ENCODE data around the gene HIRA. TPM values are rescaled to one million over a fixed set of nuclear protein-coding genes. Genes with fewer than 3 reads are reported as not detected.
"Not testable (repeated sequence)": the region's sequence is repeated elsewhere in the genome, so short reads cannot be mapped to it uniquely, and the experiment has no call there.

HIRA gene
- total RNA-seq, 4 donors from 2014 or later = 24.9 to 104 (median 31.8) TPM

DNA sequence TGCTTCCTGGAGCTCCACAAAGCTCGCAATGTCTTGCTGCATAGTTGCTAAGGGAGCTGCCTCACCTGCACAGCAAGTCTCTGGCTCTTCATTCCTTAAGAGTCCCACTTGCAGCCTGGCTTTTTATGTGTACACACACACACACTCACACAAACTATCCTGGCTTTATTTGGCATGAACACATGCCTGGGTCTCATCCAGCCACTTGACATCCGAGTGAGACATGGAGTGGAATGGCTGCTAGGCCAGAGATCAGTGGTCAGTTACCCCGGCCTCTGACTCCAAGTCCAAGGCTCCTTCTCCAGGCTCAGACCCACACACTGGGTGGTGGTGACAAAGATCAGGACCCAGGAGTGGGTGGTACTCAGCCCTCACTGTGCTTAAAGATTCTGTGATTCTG lies 102.1 kb downstream of the HIRA start:
- H3K27ac ChIP-seq = no peak overlapping the region
- no peak for TF ChIP-seq POLR2A (IDR thresholded peaks at IDR 0.05)
- TF ChIP-seq CTCF (IDR thresholded peaks at IDR 0.05) = no peak
- no peaks in the 10 kb centered on the region for H3K27me3 ChIP-seq
- no peak for DNase-seq
- H3K36me3 ChIP-seq = peaks cover 0 to 50% (median 0%) of the 10 kb centered on the region in 3 donors
- H3K4me1 ChIP-seq = no peaks in the 10 kb centered on the region
- no peak overlapping the region for H3K4me3 ChIP-seq
- peaks cover 0 to 4% (median 2%) of the 10 kb centered on the region in 4 donors for H3K9me3 ChIP-seq

GRCh38 chr22:19325296-19325948 lies 106.1 kb downstream of the HIRA start:
- no peak for DNase-seq
- no peak overlapping the region for H3K4me3 ChIP-seq
- H3K36me3 ChIP-seq = peaks cover 0 to 13% (median 0%) of the 10 kb centered on the region in 3 donors
- no peaks in the 10 kb centered on the region for H3K27me3 ChIP-seq
- H3K27ac ChIP-seq = no peak overlapping the region
- H3K4me1 ChIP-seq = no peaks in the 10 kb centered on the region
- TF ChIP-seq CTCF (IDR thresholded peaks at IDR 0.05) (no peak), POLR2A (IDR thresholded peaks at IDR 0.05) (no peak)
- H3K9me3 ChIP-seq = no peaks in the 10 kb centered on the region

- DNase-seq, H3K4me1 ChIP-seq, H3K27ac ChIP-seq, H3K27me3 ChIP-seq, H3K9me3 ChIP-seq, H3K36me3 ChIP-seq, H3K4me3 ChIP-seq: not testable (repeated sequence)
Measured at GRCh38 chr22:19323420-19323819, 108.1 kb downstream of the HIRA start.

GRCh38 chr22:19321757-19322156 lies 109.8 kb downstream of the HIRA start:
- H3K4me1 ChIP-seq = no peaks in the 10 kb centered on the region
- no peak for TF ChIP-seq POLR2A (IDR thresholded peaks at IDR 0.05)
- TF ChIP-seq CTCF (IDR thresholded peaks at IDR 0.05) = no peak
- no peaks in the 10 kb centered on the region for H3K27me3 ChIP-seq
- peaks cover 0 to 15% (median 5%) of the 10 kb centered on the region in 4 donors for H3K9me3 ChIP-seq
- no peak overlapping the region for H3K4me3 ChIP-seq
- no peak for DNase-seq
- H3K36me3 ChIP-seq = no peaks in the 10 kb centered on the region
- no peak overlapping the region for H3K27ac ChIP-seq

GRCh38 chr22:19320136-19320535 lies 111.4 kb downstream of the HIRA start:
- not testable (repeated sequence) for H3K27me3 ChIP-seq, H3K4me1 ChIP-seq

GRCh38 chr22:19319281-19319680 lies 112.3 kb downstream of the HIRA start:
- Histone ChIP-seq H3K4me1 (no peaks in the 10 kb centered on the region), H3K27ac (no peak overlapping the region), H3K36me3 (no peaks in the 10 kb centered on the region), H3K9me3 (peaks cover 0 to 25% (median 7%) of the 10 kb centered on the region in 4 donors), H3K4me3 (no peak overlapping the region), H3K27me3 (no peaks in the 10 kb centered on the region)
- TF ChIP-seq CTCF (IDR thresholded peaks at IDR 0.05) (no peak), POLR2A (IDR thresholded peaks at IDR 0.05) (no peak)
- DNase-seq = no peak

More at GRCh38 chr22:19320136-19320535, 111.4 kb downstream of the HIRA start:
- not testable (repeated sequence) for DNase-seq, H3K4me3 ChIP-seq, H3K27ac ChIP-seq, H3K36me3 ChIP-seq
- H3K9me3 ChIP-seq = peaks cover 0 to 25% (median 7%) of the 10 kb centered on the region in 4 donors

DNA sequence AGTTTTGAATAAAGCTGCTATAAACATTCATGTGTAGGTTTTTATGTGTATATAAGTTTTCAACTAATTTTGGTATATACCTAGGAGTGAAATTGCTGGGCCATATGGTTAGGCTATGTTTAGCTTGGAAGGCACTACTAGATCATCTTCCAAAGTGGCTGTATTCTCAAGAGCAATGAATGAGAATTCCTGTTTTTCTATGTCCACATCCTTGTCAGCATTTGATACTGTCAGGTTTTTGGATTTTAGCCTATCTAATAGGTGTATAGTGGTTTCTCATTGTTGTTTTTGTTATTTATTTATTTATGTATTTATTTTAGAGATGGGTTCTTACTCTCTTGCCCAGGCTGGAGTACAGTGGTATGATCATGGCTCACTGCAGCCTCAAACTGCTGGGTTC lies 113.7 kb downstream of the HIRA start:
- TF ChIP-seq CTCF (IDR thresholded peaks at IDR 0.05) = no peak
- TF ChIP-seq POLR2A (IDR thresholded peaks at IDR 0.05) = no peak
- Histone ChIP-seq H3K4me1 (no peaks in the 10 kb centered on the region), H3K4me3 (no peak overlapping the region), H3K27me3 (no peaks in the 10 kb centered on the region), H3K9me3 (peaks cover 0 to 25% (median 7%) of the 10 kb centered on the region in 4 donors), H3K27ac (no peak overlapping the region), H3K36me3 (no peaks in the 10 kb centered on the region)
- DNase-seq = no peak
